Thyroid gland (tissue), 4 donors: ENCODE measurements around the gene INSM1.

Experiments
- CTCF ChIP-seq, 6 experiments: fragments of 200-600 bp in 3 of 6; fragments of 450-650 bp in 3 of 6; sonication (generic) in 3 of 6; IDR thresholded peaks; one replicate each; pipeline ENCODE4 v1.5.1; 2016 to 2019; ENCODE audit warnings: antibody characterized with exemption in 6 of 6, mild to moderate bottlenecking in 2 of 6, inconsistent platforms in 1 of 6, moderate library complexity in 1 of 6
- POLR2A ChIP-seq, 2 donors: fragments of 450-650 bp; IDR thresholded peaks; one replicate each; pipeline ENCODE4 v1.6.1; 2017; ENCODE audit warnings: antibody characterized with exemption in 2 of 2, mild to moderate bottlenecking in 2 of 2, moderate library complexity in 1 of 2

DNA sequence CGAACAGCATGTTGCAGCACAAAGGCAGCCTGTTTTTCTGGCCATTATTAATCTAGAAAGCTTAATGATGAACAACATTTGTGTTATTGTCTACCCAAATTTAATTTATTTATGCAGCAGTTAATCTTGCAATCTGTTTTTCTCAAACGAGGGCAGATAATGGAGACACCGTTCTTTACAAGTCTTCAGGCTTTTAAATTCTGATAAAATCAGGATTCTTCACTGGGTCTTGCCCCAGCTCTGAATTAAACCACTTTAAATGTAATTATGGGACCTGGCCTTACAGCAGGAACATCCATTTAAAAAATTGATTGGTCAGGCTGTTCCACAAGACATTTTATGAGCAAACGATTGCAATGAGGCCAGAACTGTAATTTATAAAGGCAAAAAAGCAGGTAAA lies 26.5 kb upstream of the INSM1 start:
- TF ChIP-seq CTCF (IDR thresholded peaks at IDR 0.05) (no peak), POLR2A (IDR thresholded peaks at IDR 0.05) (no peak)
